Activated B cell treated with CpG ODN at 0.5 μM for 24 hours (primary cell): ENCODE data around the gene INMT. TPM values are rescaled to one million over a fixed set of nuclear protein-coding genes. Genes with fewer than 3 reads are reported as not detected.

Experiments
- ATAC-seq: fragments of 200-7000 bp; cut with Tn5 transposase; one replicate; pipeline ENCODE4 v1.10.0; 2021; ENCODE audit warnings: low read depth, mild to moderate bottlenecking, moderate library complexity
- CTCF ChIA-PET: fragments of 350-600 bp; sonication (Branson Sonifier 250); formaldehyde crosslinking; loops from one replicate; lab custom pipeline; 2021; ENCODE audit warnings: antibody characterized with exemption; lab: Charles Lee
- POLR2A ChIA-PET: fragments of 350-600 bp; sonication (Branson Sonifier 250); formaldehyde crosslinking; loops from one replicate; lab custom pipeline; 2021; ENCODE audit warnings: antibody characterized with exemption; lab: Charles Lee
- DNase-seq: peaks from one replicate; pipeline ENCODE4 v3.0.0; 2022
- H3K27ac Mint-ChIP-seq: one replicate; pipeline ENCODE4 v1.8.0; 2020; ENCODE audit warnings: mixed read lengths
- H3K27me3 Mint-ChIP-seq: one replicate; pipeline ENCODE4 v1.8.0; 2021; ENCODE audit warnings: mixed read lengths
- H3K36me3 Mint-ChIP-seq: one replicate; pipeline ENCODE4 v1.8.0; 2021; ENCODE audit warnings: low read depth, mixed read lengths
- H3K4me1 Mint-ChIP-seq: one replicate; pipeline ENCODE4 v1.8.0; 2021; ENCODE audit warnings: mixed read lengths
- H3K4me3 Mint-ChIP-seq: one replicate; pipeline ENCODE4 v1.8.0; 2020; ENCODE audit warnings: mild to moderate bottlenecking, mixed read lengths
- H3K9me3 Mint-ChIP-seq: one replicate; pipeline ENCODE4 v1.8.0; 2020; ENCODE audit warnings: mixed read lengths
- CTCF ChIP-seq: fragments of 200-600 bp; IDR thresholded peaks from one replicate; pipeline ENCODE4 v1.8.0; 2022; ENCODE audit warnings: antibody characterized with exemption, mild to moderate bottlenecking
- intact Hi-C: fragments of 100-400 bp; cut with micrococcal nuclease; formaldehyde crosslinking; loops from one replicate; pipeline ENCODE4 v1.15.1; 2024
- total RNA-seq: library from RNA; stranded (reverse); gene quantifications from 2 replicates; pipeline ENCODE4 v1.2.3, GENCODE V29; 2022

Gene INMT
- total RNA-seq, 1 donor from 2014 or later = 0.11 TPM

GRCh38 chr7:30778255-30779025 lies 26.5 kb downstream of the INMT start:
- Mint-ChIP-seq H3K36me3 (no peaks in the 10 kb centered on the region), H3K4me1 (no peaks in the 10 kb centered on the region), H3K9me3 (no peaks in the 10 kb centered on the region), H3K27ac (no peak overlapping the region), H3K27me3 (no peaks in the 10 kb centered on the region), H3K4me3 (no peak overlapping the region)
- ChIA-PET POLR2A (no interaction called here), CTCF (no interaction called here)
- DNase-seq (no peak), ATAC-seq (no peak)
- no peak for TF ChIP-seq CTCF
- intact Hi-C loops = no loop called here

GRCh38 chr7:30779574-30779973 lies 27.6 kb downstream of the INMT start:
- Mint-ChIP-seq H3K36me3 (no peaks in the 10 kb centered on the region), H3K4me3 (no peak overlapping the region), H3K4me1 (no peaks in the 10 kb centered on the region), H3K27ac (no peak overlapping the region), H3K27me3 (no peaks in the 10 kb centered on the region), H3K9me3 (no peaks in the 10 kb centered on the region)
- DNase-seq (no peak), ATAC-seq (no peak)
- ChIA-PET CTCF (no interaction called here), POLR2A (no interaction called here)
- no peak for TF ChIP-seq CTCF
- intact Hi-C loops = no loop called here

DNA sequence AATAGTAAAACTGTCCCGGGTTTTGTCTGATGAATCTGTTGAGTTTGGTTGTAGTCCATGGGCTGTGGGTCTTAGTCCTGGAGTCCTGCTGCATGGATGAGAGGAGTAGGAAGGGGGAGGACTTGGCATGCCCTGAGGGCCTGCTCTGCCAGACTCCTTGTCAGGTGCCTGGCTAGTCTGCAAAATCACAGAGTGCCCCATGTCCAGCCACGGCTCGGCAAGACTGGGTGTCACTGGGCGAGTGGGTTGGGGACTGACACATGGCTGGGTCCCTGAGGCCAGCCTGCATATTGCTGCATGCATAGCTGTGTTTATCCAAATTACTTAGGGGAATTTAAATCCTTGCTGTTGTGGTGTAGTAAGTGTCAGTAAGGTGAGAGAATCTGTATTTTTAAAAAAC lies 29.0 kb downstream of the INMT start:
- ChIA-PET CTCF (no interaction called here), POLR2A (no interaction called here)
- intact Hi-C loops = no loop called here
- no peak for DNase-seq
- Mint-ChIP-seq H3K4me1 (no peaks in the 10 kb centered on the region), H3K27ac (no peak overlapping the region), H3K27me3 (no peaks in the 10 kb centered on the region), H3K36me3 (no peaks in the 10 kb centered on the region), H3K4me3 (no peak overlapping the region), H3K9me3 (no peaks in the 10 kb centered on the region)
- no peak for ATAC-seq
- TF ChIP-seq CTCF = no peak

GRCh38 chr7:30782690-30783089 lies 30.8 kb downstream of the INMT start:
- Mint-ChIP-seq H3K4me3 (no peak overlapping the region), H3K27ac (no peak overlapping the region), H3K4me1 (no peaks in the 10 kb centered on the region), H3K27me3 (no peaks in the 10 kb centered on the region), H3K36me3 (no peaks in the 10 kb centered on the region), H3K9me3 (no peaks in the 10 kb centered on the region)
- ATAC-seq (no peak), DNase-seq (no peak)
- TF ChIP-seq CTCF = no peak
- intact Hi-C loops = no loop called here
- ChIA-PET POLR2A (no interaction called here), CTCF (no interaction called here)

DNA sequence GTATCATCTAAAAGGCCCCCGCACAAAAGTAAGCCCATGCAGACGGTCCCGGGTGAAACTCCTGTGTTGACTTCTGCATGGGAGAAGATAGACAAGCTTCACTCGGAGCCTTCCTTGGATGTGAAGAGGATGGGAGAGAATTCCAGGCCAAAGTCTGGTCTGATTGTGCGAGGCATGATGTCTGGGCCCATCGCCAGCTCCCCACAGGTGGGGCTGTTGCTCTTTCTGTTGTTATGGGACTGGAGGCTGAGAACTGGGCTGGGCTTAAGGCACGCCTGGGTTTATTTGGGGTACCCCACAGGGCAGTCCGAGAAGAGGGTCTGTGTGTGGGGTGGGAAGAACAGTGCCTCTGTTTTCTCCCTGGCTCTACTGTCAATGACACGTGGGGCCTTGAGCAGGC lies 33.9 kb downstream of the INMT start:
- no peak for ATAC-seq
- POLR2A ChIA-PET = no interaction called here
- CTCF ChIA-PET = no interaction called here

More for the DNA sequence above, 33.9 kb downstream of the INMT start:
- DNase-seq = no peak
- Mint-ChIP-seq H3K4me1 (no peaks in the 10 kb centered on the region), H3K9me3 (no peaks in the 10 kb centered on the region), H3K36me3 (no peaks in the 10 kb centered on the region), H3K27me3 (no peaks in the 10 kb centered on the region), H3K27ac (no peak overlapping the region), H3K4me3 (no peak overlapping the region)
- intact Hi-C loops = no loop called here
- TF ChIP-seq CTCF = no peak
